Adrenal gland (tissue), 12 donors: ENCODE data around the gene EMX1. TPM values are rescaled to one million over a fixed set of nuclear protein-coding genes. Genes with fewer than 3 reads are reported as not detected.
A peak's percentile ranks its signal among the peaks of the same experiment; 100 is the strongest.
"Not testable (repeated sequence)": the region's sequence is repeated elsewhere in the genome, so short reads cannot be mapped to it uniquely, and the experiment has no call there.

Experiments
- DNase-seq, 7 donors: peaks; one replicate each; pipeline ENCODE4 v3.0.0-alpha.2; 2019 to 2020
- H3K27ac ChIP-seq, 5 donors: fragments of 200-600 bp; sonication (generic) in 4 of 5; 1 replicate in 3 of 5; 2 replicates in 2 of 5; pipeline versions ENCODE4 v1.5.1 to v1.8.0; 2016 to 2020; ENCODE audit warnings: mild to moderate bottlenecking in 1 of 5
- H3K27me3 ChIP-seq: fragments of 200-600 bp; 2 replicates; pipeline ENCODE4 v1.8.0; 2021
- H3K36me3 ChIP-seq, 2 donors: fragments of 200-600 bp; replicated peaks in 1 of 2; 1 replicate in 1 of 2; 2 replicates in 1 of 2; pipeline versions ENCODE4 v1.5.1 to v1.8.0; 2018 to 2022
- H3K4me1 ChIP-seq, 2 donors: fragments of 200-600 bp; replicated peaks in 1 of 2; 1 replicate in 1 of 2; 2 replicates in 1 of 2; pipeline versions ENCODE4 v1.5.1 to v1.8.0; 2018 to 2021
- H3K4me3 ChIP-seq, 4 donors: fragments of 200-600 bp; sonication (generic) in 3 of 4; one replicate each; pipeline ENCODE4 v1.5.1; 2016 to 2018
- H3K9me3 ChIP-seq, 3 donors: fragments of 200-600 bp; sonication (generic) in 1 of 3; replicated peaks in 1 of 3; 1 replicate in 2 of 3; 2 replicates in 1 of 3; pipeline versions ENCODE4 v1.5.1 to v1.8.0; 2016 to 2021
- CTCF ChIP-seq, 6 experiments: fragments of 450-650 bp in 4 of 6; fragments of 200-600 bp in 2 of 6; sonication (generic) in 1 of 6; IDR thresholded peaks; 1 replicate in 5 of 6; 2 replicates in 1 of 6; pipeline versions ENCODE4 v1.5.1 to v1.8.0; 2016 to 2021; ENCODE audit warnings: antibody characterized with exemption in 6 of 6, mild to moderate bottlenecking in 2 of 6, moderate library complexity in 1 of 6
- POLR2A ChIP-seq, 2 donors: fragments of 450-650 bp; IDR thresholded peaks; one replicate each; pipeline ENCODE4 v1.6.1; 2017; ENCODE audit warnings: antibody characterized with exemption in 2 of 2, mild to moderate bottlenecking in 2 of 2, moderate library complexity in 1 of 2
- WGBS, 4 donors: extraction: QIAGEN DNeasy Blood & Tissue Kit in 2 of 4; methylation state at CpG; one replicate each; pipeline versions ENCODE4 v1.1.5 to v1.1.7; 2013 to 2017; 5-methylcytosine and 5-hydroxymethylcytosine counted together
- intact Hi-C, 2 donors: fragments of 100-400 bp; cut with DNase I; formaldehyde crosslinking; loops; one replicate each; pipeline versions ENCODE4 v1.14.1 to v1.15.0; 2022 to 2023
- polyA plus RNA-seq, 3 donors: library from polyadenylated mRNA; stranded (reverse); fragments of 200-250 nt in 2 of 3; fragments of 350-450 nt in 1 of 3; fragmentation: Illumina TruSeq in 1 of 3; extraction: RNeasy Lipid Tissue Mini Kit (QIAGEN cat#74804) in 1 of 3; gene quantifications; one replicate each; pipeline ENCODE4 v1.2.3, GENCODE V29; 2013 to 2014
- total RNA-seq, 9 donors: library from RNA; depleted of rRNA in 4 of 9; stranded (reverse); fragments of >200 nt in 4 of 9; fragments of 120-200 nt in 1 of 9; fragmentation: NEBNext Ultra II Directional in 1 of 9; extraction: Animal tissue kit (Norgen Biotek cat#: 25700) in 1 of 9; gene quantifications; one replicate each; pipeline versions ENCODE4 v1.1.0 to v1.2.4, GENCODE V29; 2013 to 2023
- donor health status: healthy with polysubstance abuse.
- donor health status: Bipolar disorder and iron deficiency.
- donor health status: DM: yes; HTN: yes; CAD: no.
- donor health status: DM: no; HTN: no; CAD: no.
- donor health status: DM: no; HTN: no; CAD: no.
- donor health status: DM: yes; HTN: yes; CAD: no.

The EMX1 gene
- total and polyA plus RNA-seq, 12 donors = 0.10 to 0.15 TPM; not detected in 10

- Histone ChIP-seq H3K4me1 (no peaks in the 10 kb centered on the region), H3K36me3 (no peaks in the 10 kb centered on the region), H3K27ac (no peak overlapping the region), H3K27me3 (peaks cover 19% of the 10 kb centered on the region), H3K4me3 (no peak overlapping the region), H3K9me3 (no peaks in the 10 kb centered on the region)
- TF ChIP-seq CTCF (IDR thresholded peaks at IDR 0.05) = no peak
- no peak for TF ChIP-seq POLR2A (IDR thresholded peaks at IDR 0.05)
- DNase-seq = no peak
- 50 to 59% (median 57%) methylated on average over 2 to 3 of the region's 3 CpGs for WGBS, 4 donors
- intact Hi-C loops = no loop called here
These were observed 15.9 kb upstream of the EMX1 start for GRCh38 chr2:72901426-72901825.

- H3K9me3 ChIP-seq, H3K4me3 ChIP-seq, H3K4me1 ChIP-seq, H3K27ac ChIP-seq, intact Hi-C loops, H3K36me3 ChIP-seq: not testable (repeated sequence)
- peak in 1 of 7 donors; percentile 23 for DNase-seq
- peaks cover 64% of the 10 kb centered on the region for H3K27me3 ChIP-seq
- 81 to 91% (median 85%) methylated on average over 13 of the region's 13 CpGs for WGBS, 4 donors
These were observed 9.9 kb upstream of the EMX1 start for GRCh38 chr2:72907369-72907768.

- no peak overlapping the region for H3K4me3 ChIP-seq
- intact Hi-C loops = no loop called here
- H3K4me1 ChIP-seq = no peaks in the 10 kb centered on the region
- TF ChIP-seq CTCF (IDR thresholded peaks at IDR 0.05) (no peak), POLR2A (IDR thresholded peaks at IDR 0.05) (no peak)
- WGBS, 4 donors = 70 to 81% (median 75%) methylated on average over 3 of the region's 3 CpGs
- no peaks in the 10 kb centered on the region for H3K36me3 ChIP-seq
- H3K9me3 ChIP-seq = no peaks in the 10 kb centered on the region
- H3K27me3 ChIP-seq = peaks cover 78% of the 10 kb centered on the region
- DNase-seq = no peak
- no peak overlapping the region for H3K27ac ChIP-seq
These were observed 8.6 kb upstream of the EMX1 start for GRCh38 chr2:72908741-72909140.

GRCh38 chr2:72911256-72911655, 6.1 kb upstream of the EMX1 start:
- Histone ChIP-seq H3K4me3 (no peak overlapping the region), H3K27ac (no peak overlapping the region), H3K36me3 (no peaks in the 10 kb centered on the region), H3K4me1 (peaks cover 7 to 8% of the 10 kb centered on the region in 2 donors), H3K27me3 (peaks cover 96% of the 10 kb centered on the region), H3K9me3 (no peaks in the 10 kb centered on the region)
- intact Hi-C loops = no loop called here
- TF ChIP-seq POLR2A (IDR thresholded peaks at IDR 0.05) = no peak
- TF ChIP-seq CTCF (IDR thresholded peaks at IDR 0.05) = no peak
- no peak for DNase-seq
- 40 to 60% (median 47%) methylated on average over 1 of the region's 1 CpG for WGBS, 4 donors

- peak in 2 of 7 donors; percentile 4 to 5 for DNase-seq
- Histone ChIP-seq H3K9me3 (no peaks in the 10 kb centered on the region), H3K36me3 (no peaks in the 10 kb centered on the region), H3K27ac (no peak overlapping the region), H3K4me1 (peaks cover 27 to 32% of the 10 kb centered on the region in 2 donors), H3K27me3 (peaks cover 100% of the 10 kb centered on the region), H3K4me3 (no peak overlapping the region)
- TF ChIP-seq POLR2A (IDR thresholded peaks at IDR 0.05) = no peak
- TF ChIP-seq CTCF (IDR thresholded peaks at IDR 0.05) = no peak
- 17 to 28% (median 21%) methylated on average over 7 of the region's 7 CpGs for WGBS, 4 donors
- intact Hi-C loops = no loop called here
These were observed 3.7 kb upstream of the EMX1 start for GRCh38 chr2:72913486-72914205.
